Measurements from ENCODE around the gene NUAK1. TPM values are rescaled to one million over a fixed set of nuclear protein-coding genes. Genes with fewer than 3 reads are reported as not detected.

NUAK1 gene
- total RNA-seq, 1 experiment from 2014 or later, result 50.3 TPM

DNA sequence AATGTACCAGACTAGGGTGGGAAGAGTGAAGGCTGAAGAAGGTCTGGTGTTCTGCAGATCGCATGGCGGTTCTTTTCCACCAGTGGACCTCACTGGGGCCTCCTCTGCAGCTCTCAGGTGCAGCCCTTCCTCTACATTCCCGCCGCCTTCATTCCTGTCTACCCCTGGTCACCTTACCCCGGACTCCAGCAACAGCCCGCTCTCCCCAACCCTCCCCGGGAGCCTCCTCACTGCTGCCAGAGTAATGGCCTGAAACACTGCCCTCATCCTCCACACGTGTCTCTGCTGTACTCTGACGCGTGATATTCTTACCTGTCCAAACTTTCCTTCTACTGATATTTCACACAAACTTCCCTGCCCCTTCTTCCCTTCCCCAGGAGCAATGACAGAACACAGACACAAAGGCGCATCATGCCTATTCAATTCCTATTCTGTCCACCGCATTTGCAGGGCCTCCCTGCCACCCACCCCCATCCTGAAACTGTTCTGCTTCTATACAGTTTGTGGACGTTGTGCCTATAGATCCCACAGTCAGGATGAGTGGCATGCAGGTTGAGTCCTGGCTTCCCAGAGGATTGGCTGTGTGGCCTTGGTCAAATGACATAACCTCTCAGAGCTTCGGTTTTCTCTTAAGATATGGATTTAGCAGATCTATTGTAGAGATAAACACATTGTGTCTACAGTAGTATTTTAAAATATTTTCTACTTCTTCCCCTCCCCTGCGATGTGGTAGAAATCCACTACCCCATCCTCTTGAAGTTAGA is 1.7 kb upstream of the NUAK1 start:
- peak overlapping the region; percentile 98 for H3K27ac ChIP-seq (ENCODE audit: low read length)
- ChIA-PET POLR2A (interaction anchor here (0.6 to 0.7 kb wide), 2 partner anchors 613 to 683 kb away, joined by 6 to 11 read pairs; no protein-coding TSS in a partner anchor), CTCF (no interaction called here)
- H3K4me1 ChIP-seq (ENCODE audit: control insufficient read depth, insufficient read depth, low read length), result peaks cover 50% of the 10 kb centered on the region
- DNase-seq (ENCODE audit: low read depth, low spot score) (no peak), ATAC-seq (no peak)
- TSS peak; percentile 76 for BruUV-seq (replicated peaks)
- no peak for TF ChIP-seq SIN3A (IDR thresholded peaks at IDR 0.05; ENCODE audit: borderline replicate concordance, insufficient read depth, low read depth, low read length)
- TF ChIP-seq POLR2AphosphoS5 (IDR thresholded peaks at IDR 0.05; ENCODE audit: low read depth, low read length), result 0 out of 2 replicates have a peak, but pooled peaks have one; percentile 12
- H3K36me3 ChIP-seq (ENCODE audit: control insufficient read depth, insufficient read depth, low read length), result no peaks in the 10 kb centered on the region
- intact Hi-C loops (cut with micrococcal nuclease; ENCODE audit: unreplicated experiment) (no loop called here), in situ Hi-C loops (cut with HindIII; ENCODE audit: low pct_unique_long_range_greater_than_20kb, low sequenced_read_pairs) (no loop called here)
- H3K27me3 ChIP-seq (ENCODE audit: control insufficient read depth, insufficient read depth, low read length), result no peaks in the 10 kb centered on the region
- H3K4me3 ChIP-seq (ENCODE audit: low read depth in 2 of 2, low read length in 2 of 2), result peak overlapping the region; percentile 54 to 68
- no peaks in the 10 kb centered on the region for H3K9me3 ChIP-seq (ENCODE audit: control insufficient read depth, insufficient read depth, low read depth, low read length)

DNA sequence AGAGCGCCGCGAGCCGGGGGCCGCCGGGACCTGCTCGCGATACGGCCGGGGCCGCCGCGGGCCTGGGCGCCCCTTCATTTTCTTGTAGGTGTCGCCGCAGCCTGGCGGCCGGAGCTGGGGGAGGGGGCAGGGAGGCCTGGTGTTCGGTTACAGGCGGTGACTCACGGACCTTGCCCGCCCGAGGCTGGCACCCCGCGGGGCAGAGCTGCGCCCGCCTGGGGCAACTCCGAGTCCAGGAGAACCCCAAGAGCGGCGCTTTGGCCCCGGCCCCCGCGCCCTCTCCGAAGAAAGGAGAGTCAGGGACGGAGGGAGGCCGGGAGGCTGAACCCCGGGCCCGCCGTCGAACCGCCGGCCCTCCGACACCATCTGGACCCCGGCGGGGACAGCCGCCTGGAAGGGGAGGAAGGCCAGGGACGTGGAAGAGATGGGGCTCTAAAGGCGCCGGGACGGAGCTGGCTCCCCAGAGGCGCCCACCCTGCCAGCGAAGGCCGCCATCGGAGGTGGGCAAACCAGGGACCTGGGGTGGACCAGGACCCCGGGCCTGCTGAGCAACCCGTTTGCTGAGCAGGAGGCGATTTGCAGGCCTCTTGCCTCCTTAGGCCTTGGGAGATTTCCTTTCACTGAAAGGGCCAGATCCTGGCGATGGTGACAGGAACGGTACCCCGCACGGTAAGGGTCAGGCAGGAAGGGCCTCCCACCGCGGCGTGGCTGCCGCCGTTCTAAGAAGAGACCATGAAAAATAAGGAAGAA is 843 bp upstream of the NUAK1 start:
- POLR2A ChIA-PET, result interaction anchor here (0.6 to 0.7 kb wide), 3 partner anchors 326 to 941 kb away, joined by 3 to 6 read pairs (median 4); no protein-coding TSS in a partner anchor
- no peaks in the 10 kb centered on the region for H3K27me3 ChIP-seq (ENCODE audit: control insufficient read depth, insufficient read depth, low read length)
- no TSS peak for BruUV-seq (replicated peaks)
- no peaks in the 10 kb centered on the region; the same call in 1 of the 2 replicates for H3K36me3 ChIP-seq (ENCODE audit: control insufficient read depth, insufficient read depth, low read length)
- ATAC-seq (peak; percentile 78), DNase-seq (ENCODE audit: low read depth, low spot score) (no peak)
- H3K4me1 ChIP-seq (ENCODE audit: control insufficient read depth, insufficient read depth, low read length), result peaks cover 50% of the 10 kb centered on the region
- H3K9me3 ChIP-seq (ENCODE audit: control insufficient read depth, insufficient read depth, low read depth, low read length), result no peaks in the 10 kb centered on the region
- intact Hi-C loops (cut with micrococcal nuclease; ENCODE audit: unreplicated experiment) (loop anchor here (2.0 to 10.0 kb wide), 4 partner anchors 65 to 435 kb away; partner anchors contain the start of gene CKAP4), in situ Hi-C loops (cut with HindIII; ENCODE audit: low pct_unique_long_range_greater_than_20kb, low sequenced_read_pairs) (no loop called here)
- H3K27ac ChIP-seq (ENCODE audit: low read length), result peak overlapping the region; percentile 98
- no peak for TF ChIP-seq SIN3A (IDR thresholded peaks at IDR 0.05; ENCODE audit: borderline replicate concordance, insufficient read depth, low read depth, low read length)
- TF ChIP-seq CTCF (IDR thresholded peaks at IDR 0.05), result 0 out of 2 replicates have a peak, but pooled peaks have one; percentile 3
- TF ChIP-seq, protein P1, sequence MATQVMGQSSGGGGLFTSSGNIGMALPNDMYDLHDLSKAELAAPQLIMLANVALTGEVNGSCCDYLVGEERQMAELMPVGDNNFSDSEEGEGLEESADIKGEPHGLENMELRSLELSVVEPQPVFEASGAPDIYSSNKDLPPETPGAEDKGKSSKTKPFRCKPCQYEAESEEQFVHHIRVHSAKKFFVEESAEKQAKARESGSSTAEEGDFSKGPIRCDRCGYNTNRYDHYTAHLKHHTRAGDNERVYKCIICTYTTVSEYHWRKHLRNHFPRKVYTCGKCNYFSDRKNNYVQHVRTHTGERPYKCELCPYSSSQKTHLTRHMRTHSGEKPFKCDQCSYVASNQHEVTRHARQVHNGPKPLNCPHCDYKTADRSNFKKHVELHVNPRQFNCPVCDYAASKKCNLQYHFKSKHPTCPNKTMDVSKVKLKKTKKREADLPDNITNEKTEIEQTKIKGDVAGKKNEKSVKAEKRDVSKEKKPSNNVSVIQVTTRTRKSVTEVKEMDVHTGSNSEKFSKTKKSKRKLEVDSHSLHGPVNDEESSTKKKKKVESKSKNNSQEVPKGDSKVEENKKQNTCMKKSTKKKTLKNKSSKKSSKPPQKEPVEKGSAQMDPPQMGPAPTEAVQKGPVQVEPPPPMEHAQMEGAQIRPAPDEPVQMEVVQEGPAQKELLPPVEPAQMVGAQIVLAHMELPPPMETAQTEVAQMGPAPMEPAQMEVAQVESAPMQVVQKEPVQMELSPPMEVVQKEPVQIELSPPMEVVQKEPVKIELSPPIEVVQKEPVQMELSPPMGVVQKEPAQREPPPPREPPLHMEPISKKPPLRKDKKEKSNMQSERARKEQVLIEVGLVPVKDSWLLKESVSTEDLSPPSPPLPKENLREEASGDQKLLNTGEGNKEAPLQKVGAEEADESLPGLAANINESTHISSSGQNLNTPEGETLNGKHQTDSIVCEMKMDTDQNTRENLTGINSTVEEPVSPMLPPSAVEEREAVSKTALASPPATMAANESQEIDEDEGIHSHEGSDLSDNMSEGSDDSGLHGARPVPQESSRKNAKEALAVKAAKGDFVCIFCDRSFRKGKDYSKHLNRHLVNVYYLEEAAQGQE (IDR thresholded peaks at IDR 0.05; ENCODE audit: insufficient read depth in 1 of 2, low read depth in 2 of 2, low read length in 1 of 2), result no peak
- TF ChIP-seq POLR2AphosphoS5 (IDR thresholded peaks at IDR 0.05; ENCODE audit: low read depth, low read length), result 0 out of 2 replicates have a peak, but pooled peaks have one; percentile 6
- TF ChIP-seq TCF7L2 (IDR thresholded peaks at IDR 0.05; ENCODE audit: low read depth, low read length), result no peak
- H3K4me3 ChIP-seq (ENCODE audit: low read depth in 2 of 2, low read length in 2 of 2), result peak overlapping the region; percentile 54 to 68
- CTCF ChIA-PET, result no interaction called here
